HG03159 (cell line): ENCODE measurements around the gene TMEM200B.
"Not testable (repeated sequence)": the region's sequence is repeated elsewhere in the genome, so short reads cannot be mapped to it uniquely, and the experiment has no call there.

Source experiments
- ATAC-seq: cut with Tn5 transposase; IDR thresholded peaks from one replicate; pipeline ENCODE4 v1.9.1; 2021; ENCODE audit warnings: mild to moderate bottlenecking, moderate library complexity; ENCODE audit not compliant: unreplicated experiment

TMEM200B gene

DNA sequence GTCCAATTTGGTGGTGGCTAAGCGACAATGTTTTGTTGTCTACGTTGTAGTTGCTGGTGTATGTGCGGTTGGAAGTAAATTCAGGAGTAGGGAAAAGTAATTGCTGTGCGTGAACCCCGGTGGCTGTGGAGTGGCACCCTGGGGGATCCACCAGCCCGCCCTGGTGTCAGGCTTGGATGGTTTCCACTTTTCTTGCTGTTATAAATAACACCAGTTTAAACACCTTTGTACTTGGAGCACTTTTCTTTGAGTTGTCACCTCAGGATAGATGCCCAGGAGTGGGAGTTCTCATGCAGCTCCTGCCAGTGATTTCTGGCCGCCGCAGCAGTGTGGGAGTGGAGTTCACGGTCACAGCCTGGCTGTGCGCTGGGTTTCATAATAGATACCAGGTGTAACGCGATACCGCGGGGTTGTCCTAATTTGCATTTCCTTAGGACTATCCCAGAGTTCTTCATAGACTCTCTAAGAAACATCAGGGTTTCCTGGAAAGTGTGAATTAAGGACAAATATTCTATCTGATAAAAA is 12.8 kb upstream of the TMEM200B start:
- no peak for ATAC-seq

DNA sequence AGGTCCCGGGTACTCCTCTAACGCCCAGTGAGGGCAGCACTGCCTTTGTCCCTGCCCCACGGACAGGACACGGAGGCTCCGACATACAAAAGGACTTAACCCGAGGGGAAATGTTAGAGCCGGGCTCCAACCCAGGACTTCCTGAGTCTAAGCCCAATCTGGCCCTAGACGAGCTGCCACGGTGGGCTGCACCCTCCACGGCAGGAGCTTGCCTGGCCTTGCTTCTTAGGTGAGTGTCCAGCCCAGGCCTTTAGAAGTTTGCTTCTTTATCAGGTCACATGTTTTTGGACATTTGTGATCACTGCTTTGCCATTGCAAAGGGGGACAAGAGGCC is 11.0 kb upstream of the TMEM200B start:
- ATAC-seq, result no peak

GRCh38 chr1:29133861-29134694 is 10.4 kb upstream of the TMEM200B start:
- no peak for ATAC-seq

DNA sequence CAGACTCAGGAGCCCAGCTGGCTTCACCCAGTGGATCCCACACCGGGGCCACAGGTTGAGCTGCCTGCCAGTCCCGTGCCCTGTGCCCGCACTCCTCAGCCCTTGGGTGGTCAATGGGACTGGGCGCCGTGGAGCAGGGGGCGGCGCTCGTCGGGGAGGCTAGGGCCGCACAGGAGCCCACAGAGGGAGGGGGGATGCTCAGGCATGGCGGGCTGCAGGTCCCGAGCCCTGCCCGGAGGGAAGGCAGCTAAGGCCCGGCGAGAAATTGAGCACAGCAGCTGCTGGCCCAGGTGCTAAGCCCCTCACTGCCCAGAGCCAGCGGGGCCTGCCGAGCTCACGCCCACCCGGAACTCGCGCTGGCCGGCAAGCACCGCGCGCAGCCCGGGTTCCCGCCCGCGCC is 7.4 kb upstream of the TMEM200B start:
- ATAC-seq, result not testable (repeated sequence)

DNA sequence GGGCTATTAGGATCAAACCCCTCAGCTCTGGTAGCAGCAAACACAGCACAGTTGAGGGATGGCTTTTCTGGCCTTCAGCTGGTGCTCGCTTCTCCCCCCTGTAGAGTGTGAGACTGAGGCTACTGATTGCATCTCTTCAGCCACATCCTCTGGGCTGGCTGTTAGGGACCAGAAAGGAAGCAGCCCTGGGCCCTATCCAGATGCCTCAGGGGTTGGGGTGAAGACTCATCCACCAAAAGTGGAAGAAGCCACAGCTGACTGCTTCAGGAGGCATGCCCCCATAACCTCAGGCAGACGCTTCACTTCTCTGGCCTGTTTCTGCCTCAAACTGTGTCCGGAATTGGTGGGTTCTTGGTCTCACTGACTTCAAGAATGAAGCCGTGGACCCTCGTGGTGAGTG is 6.2 kb upstream of the TMEM200B start:
- no peak for ATAC-seq

DNA sequence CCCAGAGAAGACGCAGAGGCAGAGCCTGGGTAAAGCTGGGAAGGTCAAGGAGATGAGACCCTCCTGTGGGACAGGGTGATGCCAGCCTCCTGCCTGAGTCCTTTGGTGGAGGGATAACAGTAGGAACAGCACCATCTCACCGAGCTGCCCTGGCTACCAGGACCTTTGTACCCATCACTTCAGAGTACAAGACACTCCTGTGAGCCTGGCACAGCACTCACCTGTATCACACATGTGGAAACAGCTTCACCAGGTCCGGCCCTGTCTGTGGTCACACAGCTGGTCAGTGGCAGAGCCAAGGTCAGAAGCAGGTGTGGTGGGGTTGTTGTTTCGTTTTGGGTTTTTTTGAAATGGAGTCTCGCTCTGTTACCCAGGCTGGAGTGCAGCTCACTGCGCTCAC is 5.0 kb upstream of the TMEM200B start:
- no peak for ATAC-seq

DNA sequence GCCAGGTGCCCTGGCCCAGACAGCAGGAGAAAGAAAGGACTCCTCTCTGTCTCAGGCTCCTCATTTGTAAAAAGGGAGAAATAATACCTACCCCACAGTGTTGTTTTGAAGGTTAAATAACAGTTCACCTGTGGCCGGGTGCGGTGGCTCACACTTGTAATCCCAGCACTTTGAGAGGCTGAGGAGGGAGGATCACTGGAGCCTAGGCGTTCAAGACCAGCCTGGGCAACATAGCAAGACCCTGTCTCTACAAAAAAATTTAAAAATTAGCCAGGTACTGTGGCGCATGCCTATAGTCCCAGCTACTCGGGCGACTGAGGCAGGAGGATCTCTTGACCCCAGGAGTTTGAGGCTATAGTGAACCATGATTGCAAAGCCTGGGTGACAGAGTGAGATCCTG is 2.5 kb upstream of the TMEM200B start:
- ATAC-seq, result no peak

DNA sequence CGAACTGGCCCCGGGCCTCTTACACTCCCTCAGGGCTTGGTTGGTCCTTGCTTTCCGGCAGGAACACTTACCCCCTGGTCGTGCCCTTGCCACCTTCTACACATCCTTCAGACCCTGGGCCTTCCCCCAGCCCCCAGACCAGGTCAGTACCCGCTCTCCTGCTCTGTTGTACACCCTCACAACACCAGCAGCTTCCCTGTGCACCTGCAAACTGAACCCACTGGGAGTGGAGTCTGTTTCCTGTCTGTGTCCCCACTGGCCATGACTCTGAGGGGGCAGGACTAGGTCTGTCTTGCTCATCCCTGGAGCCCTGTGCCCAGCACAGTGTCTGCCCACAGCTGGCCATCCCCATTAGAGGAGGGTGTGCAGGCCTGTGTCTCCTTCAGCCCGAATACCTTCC is 2.1 kb upstream of the TMEM200B start:
- no peak for ATAC-seq

DNA sequence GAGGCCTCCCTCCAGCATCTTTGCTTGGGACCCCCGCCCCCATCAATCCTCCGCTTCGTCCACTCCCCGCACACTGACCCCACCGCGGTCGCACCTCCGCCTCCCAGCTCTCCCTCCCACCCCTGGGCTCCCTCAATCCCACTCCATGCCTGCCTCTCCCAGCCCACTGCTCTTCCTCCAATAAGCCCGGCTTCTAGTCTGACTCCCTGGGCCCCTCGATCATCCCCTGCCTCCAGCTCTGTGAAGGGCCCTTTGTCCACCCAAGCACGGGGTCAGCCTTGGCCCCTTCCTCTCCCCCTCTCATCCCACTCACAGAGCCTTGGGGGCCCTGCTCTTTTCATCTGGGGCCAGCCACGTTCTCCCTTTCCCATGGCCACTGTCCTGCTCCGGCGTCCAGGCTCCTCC is 1.5 kb upstream of the TMEM200B start:
- no peak for ATAC-seq

GRCh38 chr1:29124366-29125236 is 898 bp upstream of the TMEM200B start:
- ATAC-seq, result no peak

DNA sequence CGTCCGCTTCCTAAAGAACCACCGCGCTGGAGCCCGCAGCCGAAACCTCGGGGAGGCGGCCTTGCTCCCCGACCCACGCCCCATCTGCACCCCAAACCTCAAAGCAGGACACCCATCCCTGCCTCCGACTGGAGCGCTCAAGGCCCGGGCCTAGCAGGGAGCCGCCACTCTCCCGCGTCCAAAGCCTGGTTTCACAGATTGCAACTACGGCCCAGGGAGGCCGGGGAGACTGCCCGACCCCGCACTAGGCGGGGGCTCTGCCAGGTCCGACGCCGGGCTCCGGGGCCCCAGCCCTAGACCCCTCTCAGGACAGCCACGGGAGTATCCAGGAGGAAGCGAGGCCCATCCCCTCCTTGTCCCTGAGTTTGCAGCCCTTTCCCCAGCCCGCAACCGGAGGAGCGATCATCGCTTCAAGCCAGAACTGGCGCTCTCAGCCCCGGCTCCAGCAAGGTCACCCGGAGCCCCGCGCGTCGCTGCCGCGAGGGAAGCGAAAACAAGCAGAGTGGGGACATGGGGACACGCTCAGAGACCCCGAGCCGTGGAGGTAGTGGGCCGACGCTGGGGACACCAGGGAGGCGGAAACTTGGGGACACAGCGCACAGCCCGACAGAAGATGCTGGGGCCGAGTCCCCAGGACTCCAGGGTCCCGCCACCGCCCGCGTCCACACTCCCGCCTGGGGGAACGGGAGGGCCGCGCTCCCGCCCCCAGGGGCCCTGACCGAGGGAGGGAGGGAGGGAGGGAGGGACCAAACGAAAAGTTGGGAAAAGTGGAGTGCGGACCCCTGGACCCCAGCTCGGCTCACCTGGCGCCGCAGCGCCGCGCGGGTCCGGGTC is 433 bp downstream of the TMEM200B start:
- no peak for ATAC-seq

- no peak for ATAC-seq
Observed at GRCh38 chr1:29122682-29123052, 1.0 kb downstream of the TMEM200B start.

- no peak for ATAC-seq
Observed at GRCh38 chr1:29121936-29122681, 1.6 kb downstream of the TMEM200B start.

DNA sequence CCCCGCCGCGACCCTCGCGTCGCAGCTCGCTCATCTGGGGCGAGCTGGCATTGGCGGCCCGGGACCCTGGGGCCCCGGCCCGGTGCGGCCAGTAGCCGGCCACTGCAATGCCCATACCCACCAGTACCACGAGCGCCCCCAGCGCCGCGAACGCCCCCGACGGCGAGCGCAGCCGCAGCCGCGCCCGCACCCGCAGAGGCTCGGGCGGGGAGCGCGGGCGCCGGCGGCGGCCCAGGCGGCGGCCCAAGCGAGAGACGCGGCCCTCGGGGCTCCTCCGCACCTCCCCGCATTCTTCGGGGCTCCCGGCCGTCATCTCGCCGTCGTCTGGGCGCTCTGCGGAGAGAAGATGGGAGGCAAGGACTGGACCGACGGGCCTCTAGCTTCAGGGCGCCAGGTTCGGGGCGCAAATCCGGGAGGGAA is 2.2 kb downstream of the TMEM200B start:
- ATAC-seq, result no peak

GRCh38 chr1:29120947-29121485 is 2.7 kb downstream of the TMEM200B start:
- ATAC-seq, result no peak

GRCh38 chr1:29120367-29120766 is 3.3 kb downstream of the TMEM200B start:
- ATAC-seq, result no peak

- ATAC-seq, result no peak
Observed at GRCh38 chr1:29119121-29119929, 4.4 kb downstream of the TMEM200B start.

DNA sequence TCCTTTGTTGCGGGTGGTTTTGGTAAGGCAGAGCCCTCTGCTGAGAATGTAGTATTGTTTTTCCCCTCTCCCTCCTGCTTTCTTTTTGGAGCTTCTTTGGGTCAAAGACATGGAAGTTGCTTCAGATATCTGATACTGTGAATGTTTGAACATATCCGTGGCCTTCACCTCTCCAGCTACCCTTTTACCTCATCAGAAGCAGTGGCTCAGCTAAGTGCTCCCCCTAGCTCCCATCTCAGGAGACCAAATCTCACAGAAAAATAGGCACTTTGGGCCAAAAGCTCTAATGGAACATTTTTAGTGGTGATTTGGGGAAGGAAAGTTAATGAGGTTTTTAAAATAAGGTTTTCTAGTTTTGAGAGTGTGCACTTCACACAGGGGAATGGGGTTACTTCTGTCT is 6.3 kb downstream of the TMEM200B start:
- no peak for ATAC-seq

GRCh38 chr1:29114654-29115053 is 9.0 kb downstream of the TMEM200B start:
- no peak for ATAC-seq
